Trophoblast cell (in vitro differentiated cells and primary cell): ENCODE results near the gene CCDC92.
"Not testable (repeated sequence)": the region's sequence is repeated elsewhere in the genome, so short reads cannot be mapped to it uniquely, and the experiment has no call there.

Experiments
- DNase-seq, 2 donors: peaks; one replicate each; pipeline ENCODE4 v3.0.0-alpha.2; 2016
- H2AFZ ChIP-seq: 2 replicates; pipeline ENCODE4 v1.6.1; 2013; ENCODE audit warnings: low read length, moderate library complexity, mild to moderate bottlenecking; ENCODE audit not compliant: insufficient read depth, poor library complexity
- H2AK5ac ChIP-seq: 2 replicates; pipeline ENCODE4 v1.6.1; 2013; ENCODE audit warnings: mild to moderate bottlenecking, low read length
- H2BK120ac ChIP-seq: 2 replicates; pipeline ENCODE4 v1.6.1; 2013; ENCODE audit warnings: low read length, mild to moderate bottlenecking, moderate library complexity; ENCODE audit not compliant: insufficient read depth, poor library complexity
- H2BK12ac ChIP-seq: 2 replicates; pipeline ENCODE4 v1.6.1; 2013; ENCODE audit warnings: mild to moderate bottlenecking, low read length, moderate library complexity
- H2BK5ac ChIP-seq: 2 replicates; pipeline ENCODE4 v1.6.1; 2013; ENCODE audit warnings: low read length, low read depth, moderate library complexity, mild to moderate bottlenecking; ENCODE audit not compliant: poor library complexity
- H3K14ac ChIP-seq: 2 replicates; pipeline ENCODE4 v1.6.1; 2013; ENCODE audit warnings: mild to moderate bottlenecking, low read length
- H3K18ac ChIP-seq: 2 replicates; pipeline ENCODE4 v1.6.1; 2013; ENCODE audit warnings: mild to moderate bottlenecking, low read length
- H3K23ac ChIP-seq: 2 replicates; pipeline ENCODE4 v1.6.1; 2013; ENCODE audit warnings: low read length
- H3K27ac ChIP-seq: 2 replicates; pipeline ENCODE4 v1.5.1; 2013; ENCODE audit warnings: low read depth, mild to moderate bottlenecking, inconsistent platforms, low read length, moderate library complexity
- H3K27me3 ChIP-seq: 2 replicates; pipeline ENCODE4 v1.6.1; 2013; ENCODE audit warnings: inconsistent platforms, mild to moderate bottlenecking, low read length, moderate library complexity; ENCODE audit not compliant: insufficient read depth
- H3K36me3 ChIP-seq, 2 experiments: 1 replicate in 1 of 2; 2 replicates in 1 of 2; pipeline ENCODE4 v1.6.1; 2013; ENCODE audit warnings: low read length in 2 of 2, mild to moderate bottlenecking in 2 of 2, moderate library complexity in 1 of 2; ENCODE audit not compliant: insufficient read depth in 2 of 2, control insufficient read depth in 1 of 2
- H3K4ac ChIP-seq: 2 replicates; pipeline ENCODE4 v1.6.1; 2013; ENCODE audit warnings: low read depth, mild to moderate bottlenecking, low read length, moderate library complexity
- H3K4me1 ChIP-seq, 2 experiments: 1 replicate in 1 of 2; 2 replicates in 1 of 2; pipeline ENCODE4 v1.6.1; 2013; ENCODE audit warnings: low read length in 2 of 2, mild to moderate bottlenecking in 2 of 2, moderate library complexity in 1 of 2; ENCODE audit not compliant: insufficient read depth in 2 of 2, control insufficient read depth in 1 of 2
- H3K4me2 ChIP-seq: 2 replicates; pipeline ENCODE4 v1.6.1; 2013; ENCODE audit warnings: inconsistent platforms, mild to moderate bottlenecking, low read length, moderate library complexity
- H3K4me3 ChIP-seq: 2 replicates; pipeline ENCODE4 v1.5.1; 2013; ENCODE audit warnings: mild to moderate bottlenecking, low read depth, low read length, inconsistent platforms
- H3K79me1 ChIP-seq: one replicate; pipeline ENCODE4 v1.6.1; 2013; ENCODE audit warnings: low read length
- H3K79me2 ChIP-seq: 2 replicates; pipeline ENCODE4 v1.6.1; 2013; ENCODE audit warnings: low read length, mild to moderate bottlenecking; ENCODE audit not compliant: control insufficient read depth, insufficient read depth, poor library complexity
- H3K9ac ChIP-seq: 2 replicates; pipeline ENCODE4 v1.6.1; 2013; ENCODE audit warnings: mild to moderate bottlenecking, low read length
- H3K9me3 ChIP-seq: 2 replicates; pipeline ENCODE4 v1.6.1; 2013; ENCODE audit warnings: low read depth, mild to moderate bottlenecking, control low read depth, inconsistent platforms, low read length; ENCODE audit not compliant: insufficient read depth
- H4K12ac ChIP-seq: 2 replicates; pipeline ENCODE4 v1.6.1; 2013; ENCODE audit warnings: low read depth, mild to moderate bottlenecking, low read length, moderate library complexity
- H4K8ac ChIP-seq: 2 replicates; pipeline ENCODE4 v1.6.1; 2013; ENCODE audit warnings: low read depth, mild to moderate bottlenecking, low read length, moderate library complexity
- H4K91ac ChIP-seq: one replicate; pipeline ENCODE4 v1.6.1; 2013; ENCODE audit warnings: low read depth, mild to moderate bottlenecking, low read length, moderate library complexity
- WGBS: extraction: QIAGEN DNeasy Blood & Tissue Kit; methylation state at CpG from one replicate; pipeline ENCODE4 v1.1.7; 2013; ENCODE audit warnings: missing lambda C conversion rate; ENCODE audit not compliant: insufficient read length, insufficient coverage; ENCODE audit errors: extremely low coverage; 5-methylcytosine and 5-hydroxymethylcytosine counted together

The CCDC92 gene

DNA sequence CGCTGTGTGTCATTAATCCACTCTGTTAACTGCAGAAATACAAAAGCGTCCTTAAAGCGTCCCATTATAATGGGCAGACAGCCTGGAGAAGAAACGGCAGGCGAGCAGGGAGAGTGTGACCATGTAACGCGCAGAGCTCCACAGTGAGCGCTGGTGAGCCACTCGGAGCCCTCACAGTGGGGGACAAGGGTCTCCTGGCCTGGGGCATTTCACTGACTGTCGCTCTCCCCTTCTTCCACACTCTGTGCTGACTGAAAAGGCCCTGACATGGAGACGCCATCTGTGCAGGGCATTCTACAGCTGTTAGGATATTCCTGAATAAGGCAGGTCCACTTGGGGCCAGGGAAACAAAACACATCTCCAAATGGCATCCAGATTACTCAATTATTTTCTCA lies 24.2 kb downstream of the CCDC92 start:
- Histone ChIP-seq H3K4me1 (no peaks in the 10 kb centered on the region), H3K36me3 (peaks cover 19 to 21% of the 10 kb centered on the region in 2 experiments), H3K4me3 (no peak overlapping the region), H3K23ac (no peak overlapping the region), H3K9me3 (peaks cover 3% of the 10 kb centered on the region), H3K79me1 (no peaks in the 10 kb centered on the region), H3K27me3 (no peaks in the 10 kb centered on the region), H2BK12ac (no peak overlapping the region), H3K27ac (no peak overlapping the region), H3K9ac (no peak overlapping the region), H4K8ac (no peak overlapping the region), H2BK5ac (no peak overlapping the region), H4K91ac (no peak overlapping the region), H2AFZ (no peak overlapping the region), H3K4me2 (no peak overlapping the region), H3K79me2 (no peaks in the 10 kb centered on the region), H3K14ac (no peak overlapping the region), H2BK120ac (no peak overlapping the region), H2AK5ac (no peak overlapping the region), H3K4ac (no peak overlapping the region), H4K12ac (no peak overlapping the region), H3K18ac (no peak overlapping the region)
- DNase-seq = no peak
- no CpG with 5 or more reads among the region's 11 CpGs for WGBS

DNA sequence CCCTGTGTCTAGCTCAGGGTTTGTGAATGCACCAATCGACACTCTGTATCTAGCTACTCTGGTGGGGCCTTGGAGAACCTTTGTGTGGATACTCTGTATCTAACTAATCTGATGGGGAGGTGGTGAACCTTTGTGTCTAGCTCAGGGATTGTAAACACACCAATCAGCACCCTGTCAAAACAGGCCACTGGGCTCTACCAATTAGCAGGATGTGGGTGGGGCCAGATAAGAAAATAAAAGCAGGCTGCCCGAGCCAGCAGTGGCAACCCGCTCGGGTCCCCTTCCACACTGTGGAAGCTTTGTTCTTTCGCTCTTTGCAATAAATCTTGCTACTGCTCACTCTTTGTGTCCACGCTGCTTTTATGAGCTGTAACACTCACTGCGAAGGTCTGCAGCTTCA lies 25.1 kb downstream of the CCDC92 start:
- not testable (repeated sequence) for H2BK5ac ChIP-seq, H2AK5ac ChIP-seq, H2BK12ac ChIP-seq, H3K23ac ChIP-seq, DNase-seq, H3K18ac ChIP-seq, H3K4me2 ChIP-seq, H2AFZ ChIP-seq, H3K27me3 ChIP-seq, H2BK120ac ChIP-seq, H3K79me2 ChIP-seq, H3K4ac ChIP-seq, H3K27ac ChIP-seq, H3K79me1 ChIP-seq, H4K8ac ChIP-seq, H3K9ac ChIP-seq, H4K12ac ChIP-seq, H4K91ac ChIP-seq, H3K9me3 ChIP-seq, H3K14ac ChIP-seq, H3K4me1 ChIP-seq, H3K4me3 ChIP-seq
- WGBS = no CpG with 5 or more reads among the region's 7 CpGs
- peaks cover 25 to 28% of the 10 kb centered on the region in 2 experiments for H3K36me3 ChIP-seq

- H2BK5ac ChIP-seq, H3K4me3 ChIP-seq, H3K27ac ChIP-seq, H3K4me1 ChIP-seq, H2AK5ac ChIP-seq, H3K18ac ChIP-seq, H2AFZ ChIP-seq, H2BK120ac ChIP-seq, H3K23ac ChIP-seq, H3K9ac ChIP-seq, DNase-seq, H3K79me2 ChIP-seq, H4K12ac ChIP-seq, H3K27me3 ChIP-seq, H3K79me1 ChIP-seq, H4K91ac ChIP-seq, H4K8ac ChIP-seq, H3K14ac ChIP-seq, H3K4ac ChIP-seq, H3K4me2 ChIP-seq, H2BK12ac ChIP-seq: not testable (repeated sequence)
- H3K9me3 ChIP-seq = peaks cover 12% of the 10 kb centered on the region
- peaks cover 30 to 34% of the 10 kb centered on the region in 2 experiments for H3K36me3 ChIP-seq
- WGBS = no CpG with 5 or more reads among the region's 35 CpGs
Measured at GRCh38 chr12:123946516-123947505, 25.8 kb downstream of the CCDC92 start.

DNA sequence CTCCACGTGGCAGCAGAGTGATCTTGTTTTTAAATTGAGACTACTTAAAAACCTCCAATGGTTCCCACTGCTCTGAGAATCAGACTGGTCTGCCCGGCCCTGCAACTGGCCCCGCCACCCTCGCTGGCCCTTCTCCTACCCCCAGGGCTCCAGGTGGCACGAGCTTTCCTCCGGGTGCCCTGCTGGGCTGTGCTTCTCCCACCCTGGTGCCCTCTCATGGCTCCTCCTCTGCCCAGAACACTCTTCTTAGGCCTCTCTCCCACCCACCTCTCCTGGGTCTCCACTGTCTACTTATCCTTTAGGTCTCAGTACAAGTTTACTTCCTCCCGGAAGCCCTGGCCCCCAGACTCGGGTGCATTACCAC lies 26.5 kb downstream of the CCDC92 start:
- Histone ChIP-seq H3K79me2 (no peaks in the 10 kb centered on the region), H3K14ac (no peak overlapping the region), H4K91ac (no peak overlapping the region), H2BK12ac (no peak overlapping the region), H3K23ac (no peak overlapping the region), H2BK5ac (no peak overlapping the region), H3K18ac (no peak overlapping the region), H2BK120ac (no peak overlapping the region), H3K36me3 (peaks cover 32 to 40% of the 10 kb centered on the region in 2 experiments), H3K4me1 (no peaks in the 10 kb centered on the region), H3K4ac (no peak overlapping the region), H4K8ac (no peak overlapping the region), H3K9ac (no peak overlapping the region), H3K4me3 (no peak overlapping the region), H3K9me3 (peaks cover 15% of the 10 kb centered on the region), H3K79me1 (no peaks in the 10 kb centered on the region), H2AK5ac (no peak overlapping the region), H3K27me3 (no peaks in the 10 kb centered on the region), H3K27ac (no peak overlapping the region), H3K4me2 (no peak overlapping the region), H2AFZ (no peak overlapping the region), H4K12ac (no peak overlapping the region)
- WGBS = no CpG with 5 or more reads among the region's 8 CpGs
- DNase-seq = no peak
